ENCODE data around the gene RBM26. TPM values are rescaled to one million over a fixed set of nuclear protein-coding genes. Genes with fewer than 3 reads are reported as not detected.

Gene RBM26
- total and polyA plus RNA-seq, 2 experiments from 2014 or later = 46.0 to 69.3 TPM

DNA sequence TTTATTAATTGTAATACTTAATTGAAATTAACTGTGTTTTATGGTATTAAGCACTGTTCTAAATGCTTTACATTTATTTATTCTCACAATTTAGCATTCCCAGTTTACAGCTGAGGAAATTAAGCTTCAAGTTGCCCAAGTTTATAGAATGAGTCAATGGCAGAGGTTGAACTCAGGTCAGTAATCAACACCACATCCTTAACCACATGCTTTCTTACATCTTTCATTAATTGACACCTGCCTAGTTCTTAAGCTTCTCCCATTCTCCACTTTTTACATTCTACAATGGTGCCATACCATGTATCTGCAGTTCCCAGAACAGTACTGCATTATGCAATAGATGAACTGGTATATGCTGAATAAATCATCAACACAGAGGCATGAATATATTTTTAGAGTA, 11.7 kb upstream of the RBM26 start:
- Mint-ChIP-seq H3K27ac (no peak overlapping the region), H3K36me3 (ENCODE audit: low read depth) (no peaks in the 10 kb centered on the region), H3K4me1 (no peaks in the 10 kb centered on the region), H3K9me3 (no peaks in the 10 kb centered on the region), H3K4me3 (no peak overlapping the region), H3K27me3 (ENCODE audit: insufficient read depth, low read depth, poor library complexity) (no peaks in the 10 kb centered on the region)
- DNase-seq (ENCODE audit: low spot score) (no peak), ATAC-seq (no peak)
- Histone ChIP-seq H3K79me2 (replicated peaks; ENCODE audit: insufficient read depth) (no peaks in the 10 kb centered on the region), H3K4me2 (no peak overlapping the region), H3K27me3 (ENCODE audit: insufficient read depth) (no peaks in the 10 kb centered on the region), H3K27ac (ENCODE audit: low read depth) (no peak overlapping the region), H2AFZ (no peak overlapping the region), H3K4me1 (ENCODE audit: insufficient read depth) (no peaks in the 10 kb centered on the region), H3F3A (replicated peaks; ENCODE audit: low read depth) (no peaks in the 10 kb centered on the region), H3K9me2 (ENCODE audit: insufficient read depth) (no peaks in the 10 kb centered on the region), H4K20me1 (replicated peaks; ENCODE audit: insufficient read depth) (no peaks in the 10 kb centered on the region), H3K36me3 (ENCODE audit: insufficient read depth) (no peaks in the 10 kb centered on the region), H3K4me3 (no peak overlapping the region)
- TF ChIP-seq NANOG (IDR thresholded peaks at IDR 0.05; ENCODE audit: borderline replicate concordance) (no peak), CREB1 (CRISPR knock-in tag; IDR thresholded peaks at IDR 0.05; ENCODE audit: low read depth) (no peak), POLR2AphosphoS5 (IDR thresholded peaks at IDR 0.05; ENCODE audit: low read depth) (no peak), ZNF114 (CRISPR knock-in tag; IDR thresholded peaks at IDR 0.05) (no peak), ZNF331 (CRISPR knock-in tag; IDR thresholded peaks at IDR 0.05; ENCODE audit: low read depth) (no peak), STAT1 (IDR thresholded peaks at IDR 0.05; ENCODE audit: unreplicated experiment) (no peak), JUNB (IDR thresholded peaks at IDR 0.05; ENCODE audit: unreplicated experiment) (no peak), EZH2phosphoT487 (IDR thresholded peaks at IDR 0.05; ENCODE audit: unreplicated experiment) (no peak), EZH2 (IDR thresholded peaks at IDR 0.05; ENCODE audit: low read depth, unreplicated experiment) (no peak), CTCF (conservative IDR thresholded peaks at IDR 0.05; ENCODE audit: low read depth in 2 of 2) (no peak), REST (IDR thresholded peaks at IDR 0.05; ENCODE audit: unreplicated experiment) (no peak)
- TF ChIP-seq, protein P1, sequence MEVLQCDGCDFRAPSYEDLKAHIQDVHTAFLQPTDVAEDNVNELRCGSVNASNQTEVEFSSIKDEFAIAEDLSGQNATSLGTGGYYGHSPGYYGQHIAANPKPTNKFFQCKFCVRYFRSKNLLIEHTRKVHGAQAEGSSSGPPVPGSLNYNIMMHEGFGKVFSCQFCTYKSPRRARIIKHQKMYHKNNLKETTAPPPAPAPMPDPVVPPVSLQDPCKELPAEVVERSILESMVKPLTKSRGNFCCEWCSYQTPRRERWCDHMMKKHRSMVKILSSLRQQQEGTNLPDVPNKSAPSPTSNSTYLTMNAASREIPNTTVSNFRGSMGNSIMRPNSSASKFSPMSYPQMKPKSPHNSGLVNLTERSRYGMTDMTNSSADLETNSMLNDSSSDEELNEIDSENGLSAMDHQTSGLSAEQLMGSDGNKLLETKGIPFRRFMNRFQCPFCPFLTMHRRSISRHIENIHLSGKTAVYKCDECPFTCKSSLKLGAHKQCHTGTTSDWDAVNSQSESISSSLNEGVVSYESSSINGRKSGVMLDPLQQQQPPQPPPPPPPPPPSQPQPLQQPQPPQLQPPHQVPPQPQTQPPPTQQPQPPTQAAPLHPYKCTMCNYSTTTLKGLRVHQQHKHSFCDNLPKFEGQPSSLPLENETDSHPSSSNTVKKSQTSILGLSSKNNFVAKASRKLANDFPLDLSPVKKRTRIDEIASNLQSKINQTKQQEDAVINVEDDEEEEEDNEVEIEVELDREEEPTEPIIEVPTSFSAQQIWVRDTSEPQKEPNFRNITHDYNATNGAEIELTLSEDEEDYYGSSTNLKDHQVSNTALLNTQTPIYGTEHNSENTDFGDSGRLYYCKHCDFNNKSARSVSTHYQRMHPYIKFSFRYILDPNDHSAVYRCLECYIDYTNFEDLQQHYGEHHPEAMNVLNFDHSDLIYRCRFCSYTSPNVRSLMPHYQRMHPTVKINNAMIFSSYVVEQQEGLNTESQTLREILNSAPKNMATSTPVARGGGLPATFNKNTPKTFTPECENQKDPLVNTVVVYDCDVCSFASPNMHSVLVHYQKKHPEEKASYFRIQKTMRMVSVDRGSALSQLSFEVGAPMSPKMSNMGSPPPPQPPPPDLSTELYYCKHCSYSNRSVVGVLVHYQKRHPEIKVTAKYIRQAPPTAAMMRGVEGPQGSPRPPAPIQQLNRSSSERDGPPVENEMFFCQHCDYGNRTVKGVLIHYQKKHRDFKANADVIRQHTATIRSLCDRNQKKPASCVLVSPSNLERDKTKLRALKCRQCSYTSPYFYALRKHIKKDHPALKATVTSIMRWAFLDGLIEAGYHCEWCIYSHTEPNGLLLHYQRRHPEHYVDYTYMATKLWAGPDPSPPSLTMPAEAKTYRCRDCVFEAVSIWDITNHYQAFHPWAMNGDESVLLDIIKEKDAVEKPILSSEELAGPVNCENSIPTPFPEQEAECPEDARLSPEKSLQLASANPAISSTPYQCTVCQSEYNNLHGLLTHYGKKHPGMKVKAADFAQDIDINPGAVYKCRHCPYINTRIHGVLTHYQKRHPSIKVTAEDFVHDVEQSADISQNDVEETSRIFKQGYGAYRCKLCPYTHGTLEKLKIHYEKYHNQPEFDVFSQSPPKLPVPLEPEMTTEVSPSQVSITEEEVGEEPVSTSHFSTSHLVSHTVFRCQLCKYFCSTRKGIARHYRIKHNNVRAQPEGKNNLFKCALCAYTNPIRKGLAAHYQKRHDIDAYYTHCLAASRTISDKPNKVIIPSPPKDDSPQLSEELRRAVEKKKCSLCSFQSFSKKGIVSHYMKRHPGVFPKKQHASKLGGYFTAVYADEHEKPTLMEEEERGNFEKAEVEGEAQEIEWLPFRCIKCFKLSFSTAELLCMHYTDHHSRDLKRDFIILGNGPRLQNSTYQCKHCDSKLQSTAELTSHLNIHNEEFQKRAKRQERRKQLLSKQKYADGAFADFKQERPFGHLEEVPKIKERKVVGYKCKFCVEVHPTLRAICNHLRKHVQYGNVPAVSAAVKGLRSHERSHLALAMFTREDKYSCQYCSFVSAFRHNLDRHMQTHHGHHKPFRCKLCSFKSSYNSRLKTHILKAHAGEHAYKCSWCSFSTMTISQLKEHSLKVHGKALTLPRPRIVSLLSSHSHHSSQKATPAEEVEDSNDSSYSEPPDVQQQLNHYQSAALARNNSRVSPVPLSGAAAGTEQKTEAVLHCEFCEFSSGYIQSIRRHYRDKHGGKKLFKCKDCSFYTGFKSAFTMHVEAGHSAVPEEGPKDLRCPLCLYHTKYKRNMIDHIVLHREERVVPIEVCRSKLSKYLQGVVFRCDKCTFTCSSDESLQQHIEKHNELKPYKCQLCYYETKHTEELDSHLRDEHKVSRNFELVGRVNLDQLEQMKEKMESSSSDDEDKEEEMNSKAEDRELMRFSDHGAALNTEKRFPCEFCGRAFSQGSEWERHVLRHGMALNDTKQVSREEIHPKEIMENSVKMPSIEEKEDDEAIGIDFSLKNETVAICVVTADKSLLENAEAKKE (CRISPR knock-in tag; IDR thresholded peaks at IDR 0.05) = no peak
- TF ChIP-seq, protein P2, sequence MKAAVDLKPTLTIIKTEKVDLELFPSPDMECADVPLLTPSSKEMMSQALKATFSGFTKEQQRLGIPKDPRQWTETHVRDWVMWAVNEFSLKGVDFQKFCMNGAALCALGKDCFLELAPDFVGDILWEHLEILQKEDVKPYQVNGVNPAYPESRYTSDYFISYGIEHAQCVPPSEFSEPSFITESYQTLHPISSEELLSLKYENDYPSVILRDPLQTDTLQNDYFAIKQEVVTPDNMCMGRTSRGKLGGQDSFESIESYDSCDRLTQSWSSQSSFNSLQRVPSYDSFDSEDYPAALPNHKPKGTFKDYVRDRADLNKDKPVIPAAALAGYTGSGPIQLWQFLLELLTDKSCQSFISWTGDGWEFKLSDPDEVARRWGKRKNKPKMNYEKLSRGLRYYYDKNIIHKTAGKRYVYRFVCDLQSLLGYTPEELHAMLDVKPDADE (IDR thresholded peaks at IDR 0.05) = no peak

Data from GM23338 (cell line).